Keratinocyte (primary cell): ENCODE measurements around the gene CRYL1. TPM values are rescaled to one million over a fixed set of nuclear protein-coding genes. Genes with fewer than 3 reads are reported as not detected.
A peak's percentile ranks its signal among the peaks of the same experiment; 100 is the strongest.

ENCODE experiments used
- DNase-seq: peaks from one replicate; pipeline ENCODE4 v3.0.0-alpha.2; 2011; ENCODE audit warnings: low read depth, missing footprints, low spot score
- FAIRE-seq: peaks from 2 replicates; lab custom pipeline; 2011; peaks lifted over from hg19 to GRCh38; lab: Jason Lieb, UNC
- H2AFZ ChIP-seq: 2 replicates; pipeline ENCODE4 v1.6.0; 2012; ENCODE audit warnings: low read length, control low read depth, inconsistent platforms; ENCODE audit not compliant: control insufficient read depth
- H3K27ac ChIP-seq: 2 replicates; pipeline ENCODE4 v1.5.1; 2011; ENCODE audit warnings: low read length; ENCODE audit not compliant: control insufficient read depth, insufficient read depth
- H3K27me3 ChIP-seq: 3 replicates; pipeline ENCODE4 v1.6.0; 2011; ENCODE audit warnings: low read length; ENCODE audit not compliant: control insufficient read depth, insufficient read depth; ENCODE audit errors: extremely low read depth
- H3K36me3 ChIP-seq, 2 experiments: 2 replicates in 1 of 2; 3 replicates in 1 of 2; pipeline ENCODE4 v1.5.1; 2011; ENCODE audit warnings: low read length in 2 of 2, mild to moderate bottlenecking in 1 of 2; ENCODE audit not compliant: control insufficient read depth in 2 of 2, insufficient read depth in 2 of 2; ENCODE audit errors: extremely low read depth in 1 of 2
- H3K4me1 ChIP-seq: 3 replicates; pipeline ENCODE4 v1.5.1; 2011; ENCODE audit warnings: low read length; ENCODE audit not compliant: control insufficient read depth, insufficient read depth; ENCODE audit errors: extremely low read depth
- H3K4me2 ChIP-seq: 3 replicates; pipeline ENCODE4 v1.6.0; 2011; ENCODE audit warnings: low read depth, low read length; ENCODE audit not compliant: control insufficient read depth, insufficient read depth; ENCODE audit errors: extremely low read depth
- H3K4me3 ChIP-seq, 3 experiments: fragments of 200-600 bp in 1 of 3; sonication (generic) in 1 of 3; 2 replicates in 2 of 3; 3 replicates in 1 of 3; pipeline ENCODE4 v1.5.1; 2011 to 2016; ENCODE audit warnings: low read length in 3 of 3, mild to moderate bottlenecking in 3 of 3, control low read depth in 2 of 3, inconsistent platforms in 1 of 3, low read depth in 1 of 3, mixed read lengths in 1 of 3, mixed run types in 1 of 3, moderate library complexity in 1 of 3; ENCODE audit not compliant: control insufficient read depth in 2 of 3, insufficient read depth in 2 of 3; ENCODE audit errors: extremely low read depth in 1 of 3
- H3K79me2 ChIP-seq: 2 replicates; pipeline ENCODE4 v1.6.0; 2012; ENCODE audit warnings: low read length; ENCODE audit not compliant: control insufficient read depth, insufficient read depth
- H3K9ac ChIP-seq: 3 replicates; pipeline ENCODE4 v1.6.0; 2011; ENCODE audit warnings: low read length; ENCODE audit not compliant: control insufficient read depth, insufficient read depth; ENCODE audit errors: extremely low read depth
- H3K9me1 ChIP-seq: 3 replicates; pipeline ENCODE4 v1.6.0; 2011; ENCODE audit warnings: low read length; ENCODE audit not compliant: control insufficient read depth, insufficient read depth; ENCODE audit errors: extremely low read depth
- H3K9me3 ChIP-seq: 2 replicates; pipeline ENCODE4 v1.5.1; 2012; ENCODE audit warnings: low read depth, low read length; ENCODE audit not compliant: control insufficient read depth
- H4K20me1 ChIP-seq: 3 replicates; pipeline ENCODE4 v1.6.0; 2011; ENCODE audit warnings: low read length; ENCODE audit not compliant: control insufficient read depth, insufficient read depth; ENCODE audit errors: extremely low read depth
- EZH2 ChIP-seq: IDR thresholded peaks from one replicate; pipeline ENCODE4 v1.6.1; 2012; ENCODE audit warnings: inconsistent platforms, mild to moderate bottlenecking, low read length, moderate library complexity
- dilution Hi-C: fragments of 300-500 bp; cut with MboI; formaldehyde crosslinking; loops from one replicate; pipeline ENCODE4 v1.7.0; 2020; ENCODE audit warnings: low sequenced_read_pairs; ENCODE audit not compliant: extremely low pct_ligation_motif_present
- polyA plus RNA-seq, 5 experiments: library from polyadenylated mRNA; depleted of rRNA in 3 of 5; stranded (reverse) in 3 of 5; stranded (forward) in 1 of 5; unstranded in 1 of 5; fragments of >200 nt; gene quantifications; 1 replicate in 1 of 5; 2 replicates in 3 of 5; 3 replicates in 1 of 5; pipeline versions ENCODE4 v1.2.1 to v1.2.3, GENCODE V29; 2011 to 2012; ENCODE audit warnings: missing spikeins in 2 of 5, low read depth in 1 of 5, low replicate concordance in 1 of 5
- TF ChIP-seq, protein P1 (sequence below), 3 experiments: IDR thresholded peaks in 1 of 3; conservative IDR thresholded peaks in 1 of 3; optimal IDR thresholded peaks in 1 of 3; 2 replicates in 2 of 3; 3 replicates in 1 of 3; pipeline versions ENCODE3 to v1.5.1; 2011; ENCODE audit warnings: low read length in 3 of 3, mild to moderate bottlenecking in 3 of 3, moderate library complexity in 2 of 3, control low read depth in 1 of 3, inconsistent platforms in 1 of 3; ENCODE audit not compliant: insufficient read depth in 2 of 3; ENCODE audit errors: extremely low read depth in 1 of 3

Gene CRYL1
- polyA plus RNA-seq, 1 donor (not counting 4 experiments of a cell fraction or from before 2014, with no cell fraction given), result 27.2 TPM

DNA sequence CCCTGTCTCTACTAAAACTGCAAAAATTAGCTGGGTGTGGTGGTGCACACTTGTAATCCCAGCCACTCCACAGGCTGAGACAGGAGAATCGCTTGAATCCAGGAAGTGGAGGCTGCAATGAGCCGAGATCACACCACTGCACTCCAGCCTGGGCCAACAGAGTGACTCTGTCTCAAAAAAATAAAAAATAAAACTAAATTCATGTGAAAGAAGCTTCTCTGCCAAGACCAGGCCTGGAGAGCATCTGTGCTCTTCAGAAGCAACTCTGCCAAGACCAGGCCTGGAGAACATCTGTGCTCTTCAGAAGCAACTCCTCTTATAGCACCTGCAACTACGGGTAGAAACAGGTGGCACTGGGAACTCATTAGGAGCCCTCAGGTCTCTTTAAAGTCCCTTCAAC, 37.7 kb downstream of the CRYL1 start:
- TF ChIP-seq EZH2, result no peak
- TF ChIP-seq, protein P1, sequence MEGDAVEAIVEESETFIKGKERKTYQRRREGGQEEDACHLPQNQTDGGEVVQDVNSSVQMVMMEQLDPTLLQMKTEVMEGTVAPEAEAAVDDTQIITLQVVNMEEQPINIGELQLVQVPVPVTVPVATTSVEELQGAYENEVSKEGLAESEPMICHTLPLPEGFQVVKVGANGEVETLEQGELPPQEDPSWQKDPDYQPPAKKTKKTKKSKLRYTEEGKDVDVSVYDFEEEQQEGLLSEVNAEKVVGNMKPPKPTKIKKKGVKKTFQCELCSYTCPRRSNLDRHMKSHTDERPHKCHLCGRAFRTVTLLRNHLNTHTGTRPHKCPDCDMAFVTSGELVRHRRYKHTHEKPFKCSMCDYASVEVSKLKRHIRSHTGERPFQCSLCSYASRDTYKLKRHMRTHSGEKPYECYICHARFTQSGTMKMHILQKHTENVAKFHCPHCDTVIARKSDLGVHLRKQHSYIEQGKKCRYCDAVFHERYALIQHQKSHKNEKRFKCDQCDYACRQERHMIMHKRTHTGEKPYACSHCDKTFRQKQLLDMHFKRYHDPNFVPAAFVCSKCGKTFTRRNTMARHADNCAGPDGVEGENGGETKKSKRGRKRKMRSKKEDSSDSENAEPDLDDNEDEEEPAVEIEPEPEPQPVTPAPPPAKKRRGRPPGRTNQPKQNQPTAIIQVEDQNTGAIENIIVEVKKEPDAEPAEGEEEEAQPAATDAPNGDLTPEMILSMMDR (optimal IDR thresholded peaks at IDR 0.05 in 1 of 3, IDR thresholded peaks at IDR 0.05 in 1 of 3, conservative IDR thresholded peaks at IDR 0.05 in 1 of 3; ENCODE audit: extremely low read depth in 1 of 3, insufficient read depth in 2 of 3, low read length in 3 of 3), result no peak
- no peaks in the 10 kb centered on the region for H3K36me3 ChIP-seq
- no peaks in the 10 kb centered on the region for H3K27me3 ChIP-seq
- dilution Hi-C loops, result loop anchor here (25.0 kb wide), 1 partner anchor 301 kb away; the partner anchor contains the start of gene GJB2
- H3K27ac ChIP-seq, result no peak overlapping the region
- H4K20me1 ChIP-seq, result no peaks in the 10 kb centered on the region
- no peak overlapping the region for H3K9ac ChIP-seq
- H2AFZ ChIP-seq, result no peak overlapping the region
- H3K4me2 ChIP-seq, result no peak overlapping the region
- no peaks in the 10 kb centered on the region for H3K4me1 ChIP-seq
- FAIRE-seq (no peak), DNase-seq (no peak)
- no peaks in the 10 kb centered on the region for H3K79me2 ChIP-seq
- no peaks in the 10 kb centered on the region for H3K9me3 ChIP-seq
- H3K9me1 ChIP-seq, result no peaks in the 10 kb centered on the region
- H3K4me3 ChIP-seq, result no peak overlapping the region

DNA sequence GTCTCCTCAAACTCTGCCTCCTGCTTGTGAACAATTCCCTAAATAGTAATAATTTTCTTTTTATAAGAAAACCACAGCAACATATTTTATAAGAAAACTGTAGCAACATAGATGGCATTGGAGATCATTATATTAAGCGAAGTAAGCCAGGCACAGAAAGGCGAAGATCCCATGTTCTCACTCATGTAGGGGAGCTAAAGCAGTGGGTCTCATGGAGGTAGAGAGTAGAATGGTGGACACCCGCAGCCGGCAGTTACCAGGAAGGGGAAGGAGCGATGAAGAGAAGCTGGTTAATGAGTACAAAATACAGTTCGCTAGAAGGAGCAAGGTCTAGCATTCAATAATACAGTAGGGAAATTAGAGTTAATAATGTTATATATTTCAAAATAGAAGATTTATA, 42.9 kb downstream of the CRYL1 start:
- Histone ChIP-seq H3K27me3 (no peaks in the 10 kb centered on the region), H3K27ac (no peak overlapping the region), H4K20me1 (no peaks in the 10 kb centered on the region), H3K9ac (no peak overlapping the region), H3K9me3 (no peaks in the 10 kb centered on the region), H3K9me1 (no peaks in the 10 kb centered on the region), H3K4me3 (no peak overlapping the region), H3K4me1 (peaks cover 10% of the 10 kb centered on the region), H3K4me2 (peak overlapping the region; percentile 57), H3K36me3 (no peaks in the 10 kb centered on the region), H2AFZ (peak overlapping the region; percentile 47), H3K79me2 (no peaks in the 10 kb centered on the region)
- DNase-seq (no peak), FAIRE-seq (no peak)
- TF ChIP-seq, protein P1 (optimal IDR thresholded peaks at IDR 0.05 in 1 of 3, IDR thresholded peaks at IDR 0.05 in 1 of 3, conservative IDR thresholded peaks at IDR 0.05 in 1 of 3; ENCODE audit: extremely low read depth in 1 of 3, insufficient read depth in 2 of 3, low read length in 3 of 3), result no peak
- TF ChIP-seq EZH2, result no peak
- dilution Hi-C loops, result loop anchor here (25.0 kb wide), 1 partner anchor 295 kb away; the partner anchor contains the start of gene GJB2
